HL-60/S4 treated with retinoic acid at 250 ng/mL for 4 days and 3 days (cell line): ENCODE results near the gene SRGAP1.
"Not testable (repeated sequence)": the region's sequence is repeated elsewhere in the genome, so short reads cannot be mapped to it uniquely, and the experiment has no call there.

Experiments used
- in situ Hi-C: fragments of 300-500 bp; cut with MboI; formaldehyde crosslinking; loops from 2 replicates; pipeline ENCODE4 v1.7.0; 2022; ENCODE audit warnings: low sequenced_read_pairs

Gene SRGAP1

GRCh38 chr12:64098709-64099354, 254.3 kb downstream of the SRGAP1 start:
- in situ Hi-C loops = no loop called here

- in situ Hi-C loops = no loop called here
Observed at GRCh38 chr12:64099397-64099796, 254.9 kb downstream of the SRGAP1 start.

- in situ Hi-C loops = no loop called here
Observed at GRCh38 chr12:64102339-64102738, 257.8 kb downstream of the SRGAP1 start.

GRCh38 chr12:64103825-64104740, 259.6 kb downstream of the SRGAP1 start:
- in situ Hi-C loops = no loop called here

GRCh38 chr12:64105026-64105425, 260.5 kb downstream of the SRGAP1 start:
- in situ Hi-C loops = no loop called here

- in situ Hi-C loops = no loop called here
Observed at GRCh38 chr12:64107776-64108175, 263.3 kb downstream of the SRGAP1 start.

GRCh38 chr12:64109706-64110105, 265.2 kb downstream of the SRGAP1 start:
- in situ Hi-C loops = no loop called here

- in situ Hi-C loops = no loop called here
Observed at GRCh38 chr12:64110864-64111263, 266.4 kb downstream of the SRGAP1 start.

GRCh38 chr12:64116969-64117368, 272.5 kb downstream of the SRGAP1 start:
- in situ Hi-C loops = no loop called here

GRCh38 chr12:64120568-64120967, 276.1 kb downstream of the SRGAP1 start:
- in situ Hi-C loops = no loop called here

GRCh38 chr12:64121086-64121485, 276.6 kb downstream of the SRGAP1 start:
- in situ Hi-C loops = not testable (repeated sequence)

- in situ Hi-C loops = no loop called here
Observed at GRCh38 chr12:64122154-64122553, 277.7 kb downstream of the SRGAP1 start.

- in situ Hi-C loops = no loop called here
Observed at GRCh38 chr12:64122995-64123394, 278.5 kb downstream of the SRGAP1 start.

GRCh38 chr12:64123448-64123847, 278.9 kb downstream of the SRGAP1 start:
- in situ Hi-C loops = no loop called here

- in situ Hi-C loops = no loop called here
Observed at GRCh38 chr12:64124511-64125197, 280.2 kb downstream of the SRGAP1 start.

GRCh38 chr12:64125913-64126312, 281.4 kb downstream of the SRGAP1 start:
- in situ Hi-C loops = no loop called here

GRCh38 chr12:64127811-64128210, 283.3 kb downstream of the SRGAP1 start:
- in situ Hi-C loops = no loop called here

GRCh38 chr12:64128366-64128765, 283.9 kb downstream of the SRGAP1 start:
- in situ Hi-C loops = no loop called here

GRCh38 chr12:64130476-64130875, 286.0 kb downstream of the SRGAP1 start:
- in situ Hi-C loops = not testable (repeated sequence)

- in situ Hi-C loops = not testable (repeated sequence)
Observed at GRCh38 chr12:64131456-64131855, 287.0 kb downstream of the SRGAP1 start.

GRCh38 chr12:64132672-64133071, 288.2 kb downstream of the SRGAP1 start:
- in situ Hi-C loops = not testable (repeated sequence)

GRCh38 chr12:64137117-64137516, 292.6 kb downstream of the SRGAP1 start:
- in situ Hi-C loops = no loop called here
